NOMO-1 treated with dmso at 0.1 percent for 144 hours (cell line): ENCODE results near the gene NAGLU.
A peak's percentile ranks its signal among the peaks of the same experiment; 100 is the strongest.

Source experiments
- DNase-seq: peaks from one replicate; lab custom pipeline; 2025; ENCODE audit not compliant: unreplicated experiment; lab: John Stamatoyannopoulos, UW

The NAGLU gene

GRCh38 chr17:42536048-42536371, at the start of gene NAGLU:
NAGLU (plus strand) TSS chr17:42536241; CDS start chr17:42536273, 32 bp downstream.
- peak; percentile 77 for DNase-seq

GRCh38 chr17:42488032-42488431, 48.0 kb upstream of the NAGLU start:
- DNase-seq = no peak

GRCh38 chr17:42493319-42493718, 42.7 kb upstream of the NAGLU start:
- no peak for DNase-seq

GRCh38 chr17:42494673-42495072, 41.4 kb upstream of the NAGLU start:
- no peak for DNase-seq

GRCh38 chr17:42498828-42499227, 37.2 kb upstream of the NAGLU start:
- no peak for DNase-seq

GRCh38 chr17:42502091-42502490, 34.0 kb upstream of the NAGLU start:
- no peak for DNase-seq

- DNase-seq = no peak
Measured at GRCh38 chr17:42502926-42503325, 33.1 kb upstream of the NAGLU start.

- no peak for DNase-seq
Measured at GRCh38 chr17:42507671-42508070, 28.4 kb upstream of the NAGLU start.

GRCh38 chr17:42508426-42509165, 27.4 kb upstream of the NAGLU start:
- no peak for DNase-seq

GRCh38 chr17:42509409-42509808, 26.6 kb upstream of the NAGLU start:
- DNase-seq = no peak

GRCh38 chr17:42509841-42510240, 26.2 kb upstream of the NAGLU start:
- DNase-seq = no peak

GRCh38 chr17:42512246-42512645, 23.8 kb upstream of the NAGLU start:
- DNase-seq = no peak

GRCh38 chr17:42512733-42513251, 23.2 kb upstream of the NAGLU start:
- DNase-seq = no peak

GRCh38 chr17:42513686-42514085, 22.4 kb upstream of the NAGLU start:
- no peak for DNase-seq

- DNase-seq = no peak
Measured at GRCh38 chr17:42514279-42514678, 21.8 kb upstream of the NAGLU start.

- no peak for DNase-seq
Measured at GRCh38 chr17:42514867-42515266, 21.2 kb upstream of the NAGLU start.

GRCh38 chr17:42517516-42517915, 18.5 kb upstream of the NAGLU start:
- peak; percentile 45 for DNase-seq

GRCh38 chr17:42518046-42518754, 17.8 kb upstream of the NAGLU start:
- peak; percentile 30 for DNase-seq

- DNase-seq = no peak
Measured at GRCh38 chr17:42518755-42519545, 17.1 kb upstream of the NAGLU start.

GRCh38 chr17:42519546-42520491, 16.2 kb upstream of the NAGLU start:
- no peak for DNase-seq

- no peak for DNase-seq
Measured at GRCh38 chr17:42520540-42520951, 15.5 kb upstream of the NAGLU start.
